PFSK-1 (cell line): ENCODE measurements around the gene EML4.

Experiments used
- FOXP2 ChIP-seq: optimal IDR thresholded peaks from 2 replicates; pipeline ENCODE3; 2011; ENCODE audit warnings: borderline replicate concordance, control low read depth, inconsistent platforms; ENCODE audit not compliant: insufficient read depth; ENCODE audit errors: extremely low read length, extremely low read depth
- POLR2AphosphoS5 ChIP-seq: IDR thresholded peaks from 2 replicates; pipeline ENCODE4 v1.6.1; 2012; ENCODE audit warnings: low read depth, mild to moderate bottlenecking, control low read depth, low read length, moderate library complexity
- REST ChIP-seq, 2 experiments: IDR thresholded peaks; 2 replicates each; pipeline versions ENCODE4 v1.6.1 to v1.8.0; 2011 to 2012; ENCODE audit warnings: low read depth in 2 of 2, low read length in 2 of 2, control low read depth in 1 of 2, inconsistent platforms in 1 of 2, mild to moderate bottlenecking in 1 of 2, moderate library complexity in 1 of 2; ENCODE audit not compliant: insufficient read depth in 1 of 2
- SIN3A ChIP-seq: IDR thresholded peaks from 2 replicates; pipeline ENCODE4 v1.6.1; 2012; ENCODE audit warnings: mild to moderate bottlenecking, low read length, moderate library complexity, borderline replicate concordance; ENCODE audit not compliant: insufficient read depth
- TAF1 ChIP-seq: IDR thresholded peaks from 2 replicates; pipeline ENCODE4 v1.6.1; 2012; ENCODE audit warnings: low read length, control low read depth, borderline replicate concordance; ENCODE audit not compliant: insufficient read depth

EML4 gene

DNA sequence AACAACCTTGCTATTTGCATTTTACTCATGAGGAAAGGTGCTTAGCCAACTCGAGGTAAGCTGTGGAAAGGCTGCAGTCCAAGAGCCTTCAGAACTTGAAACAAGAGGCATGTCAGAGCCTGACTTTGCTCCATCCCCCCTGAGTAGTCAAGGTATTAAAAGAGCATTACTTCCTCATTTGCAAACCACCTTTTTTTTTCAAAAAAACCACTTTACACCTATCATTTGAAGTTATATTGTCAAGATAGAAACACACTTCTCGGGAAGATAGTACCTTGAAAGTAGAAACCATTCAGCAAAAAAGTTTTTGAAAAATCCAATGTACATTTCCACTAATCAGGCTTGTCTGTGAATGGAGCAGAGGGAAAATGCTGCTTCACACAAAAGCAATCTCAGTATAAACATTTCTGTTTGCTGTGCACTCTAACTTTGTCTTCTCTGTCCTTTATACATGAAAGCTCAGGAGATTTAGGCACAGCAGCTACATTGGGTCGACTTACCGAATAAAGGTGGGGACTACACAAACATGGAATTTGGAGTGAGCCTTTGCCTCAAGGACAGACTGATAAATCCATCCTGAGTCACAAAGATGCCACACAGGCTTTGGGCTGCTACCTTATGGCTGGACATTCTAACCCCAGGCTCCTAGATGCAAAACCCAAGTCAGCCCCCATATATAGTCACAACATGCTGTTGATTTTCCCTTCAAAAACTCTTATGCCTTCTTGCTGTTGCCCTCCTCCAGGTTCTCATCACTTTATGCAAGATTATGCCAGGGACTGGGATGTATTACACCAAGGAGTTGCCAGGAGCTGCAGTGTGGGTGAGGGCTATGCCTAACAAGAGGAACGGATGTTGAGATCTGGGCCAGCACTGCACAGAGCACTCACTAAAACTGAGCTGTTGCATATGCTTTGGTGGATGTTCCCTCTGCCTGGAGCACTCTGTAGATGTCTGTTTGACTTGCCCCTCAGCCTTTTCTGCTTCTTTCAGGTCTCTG, 41.4 kb upstream of the EML4 start:
- TF ChIP-seq SIN3A (no peak), POLR2AphosphoS5 (no peak), FOXP2 (no peak), REST (IDR thresholded peaks at IDR 0.05; ENCODE audit: insufficient read depth in 1 of 2, low read depth in 2 of 2, low read length in 2 of 2) (no peak)

GRCh38 chr2:42128721-42129486, 40.2 kb upstream of the EML4 start:
- TF ChIP-seq FOXP2 (no peak), POLR2AphosphoS5 (no peak), REST (IDR thresholded peaks at IDR 0.05; ENCODE audit: insufficient read depth in 1 of 2, low read depth in 2 of 2, low read length in 2 of 2) (no peak), SIN3A (no peak), TAF1 (no peak)

DNA sequence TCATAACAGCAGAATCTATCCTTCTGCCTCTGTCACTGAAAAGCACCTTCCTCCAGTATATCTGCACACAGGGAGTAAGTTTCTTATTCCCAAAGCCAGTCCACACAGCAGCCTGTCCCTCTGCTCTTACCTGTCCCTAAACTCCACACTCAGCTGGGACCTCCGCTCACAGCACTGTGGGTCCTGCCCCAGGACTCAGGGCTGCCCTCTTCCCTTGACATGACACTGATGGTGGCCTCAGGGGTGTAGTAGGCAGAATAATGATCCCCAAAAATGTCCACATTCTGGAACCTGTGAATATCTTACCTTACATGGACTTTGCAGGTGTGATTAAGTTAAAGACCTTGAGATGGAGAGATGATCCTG, 39.7 kb upstream of the EML4 start:
- no peak for TF ChIP-seq TAF1
- TF ChIP-seq FOXP2: no peak
- TF ChIP-seq SIN3A: no peak
- TF ChIP-seq POLR2AphosphoS5: no peak
- TF ChIP-seq REST (IDR thresholded peaks at IDR 0.05; ENCODE audit: insufficient read depth in 1 of 2, low read depth in 2 of 2, low read length in 2 of 2): no peak

DNA sequence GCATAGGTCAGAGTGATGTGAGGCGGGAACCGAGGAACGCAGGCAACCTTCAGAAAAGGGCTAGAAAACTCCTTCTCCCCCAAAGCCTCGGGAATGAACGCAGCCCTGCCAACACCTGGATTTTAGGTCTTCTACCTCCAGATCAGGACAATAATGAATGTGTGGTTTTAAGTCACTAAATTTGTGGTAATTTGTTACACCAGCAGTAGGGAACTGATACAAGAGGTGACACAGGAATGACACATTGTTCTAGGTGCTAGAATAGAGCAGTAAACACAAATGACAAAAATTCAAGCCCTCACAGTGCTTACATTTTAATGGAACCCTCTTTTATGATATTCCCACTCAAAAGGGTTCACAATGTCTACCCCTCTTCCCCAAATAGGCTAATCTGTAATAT, 39.2 kb upstream of the EML4 start:
- TF ChIP-seq REST (IDR thresholded peaks at IDR 0.05; ENCODE audit: insufficient read depth in 1 of 2, low read depth in 2 of 2, low read length in 2 of 2) (no peak), SIN3A (no peak), POLR2AphosphoS5 (no peak), FOXP2 (no peak), TAF1 (no peak)
